DOHH2 (cell line): Measurements from ENCODE around the gene PKP3.

Source experiments
- H3F3A ChIP-seq: fragments of 200-600 bp; sonication (generic), shearing (Covaris generic); 2 replicates; pipeline ENCODE4 v1.6.0; 2016; ENCODE audit warnings: antibody characterized with exemption, mild to moderate bottlenecking; ENCODE audit not compliant: control insufficient read depth, insufficient read depth
- H3K27ac ChIP-seq: fragments of 200-600 bp; sonication (generic); 2 replicates; pipeline ENCODE4 v1.5.1; 2014; ENCODE audit warnings: low read depth, mild to moderate bottlenecking, low read length, moderate library complexity
- H3K27me3 ChIP-seq: fragments of 200-600 bp; sonication (generic); 2 replicates; pipeline ENCODE4 v1.6.1; 2014; ENCODE audit warnings: mild to moderate bottlenecking, low read length, mixed read lengths; ENCODE audit not compliant: control insufficient read depth
- H3K36me3 ChIP-seq: fragments of 200-600 bp; sonication (generic); 2 replicates; pipeline ENCODE4 v1.6.1; 2014; ENCODE audit warnings: mild to moderate bottlenecking, low read length, moderate library complexity, mixed read lengths; ENCODE audit not compliant: control insufficient read depth
- H3K4me1 ChIP-seq: fragments of 200-600 bp; sonication (generic); 2 replicates; pipeline ENCODE4 v1.6.1; 2014; ENCODE audit warnings: mild to moderate bottlenecking, low read length, mixed read lengths; ENCODE audit not compliant: control insufficient read depth
- H3K4me2 ChIP-seq: fragments of 200-600 bp; sonication (generic); 2 replicates; pipeline ENCODE4 v1.6.0; 2014; ENCODE audit warnings: mild to moderate bottlenecking, low read length, moderate library complexity
- H3K4me3 ChIP-seq: fragments of 200-600 bp; sonication (generic); 2 replicates; pipeline ENCODE4 v1.5.1; 2014; ENCODE audit warnings: mild to moderate bottlenecking, low read length, mixed read lengths
- H3K79me2 ChIP-seq: fragments of 200-600 bp; sonication (generic); 2 replicates; pipeline ENCODE4 v1.6.1; 2014; ENCODE audit warnings: mild to moderate bottlenecking, low read length, mixed read lengths; ENCODE audit not compliant: control insufficient read depth
- H3K9me2 ChIP-seq: fragments of 200-600 bp; sonication (generic); replicated peaks from 2 replicates; pipeline ENCODE4 v1.6.1; 2014; ENCODE audit warnings: mild to moderate bottlenecking, low read length, mixed read lengths; ENCODE audit not compliant: control insufficient read depth
- H3K9me3 ChIP-seq: fragments of 200-600 bp; sonication (generic); 2 replicates; pipeline ENCODE4 v1.6.1; 2014; ENCODE audit warnings: antibody characterized with exemption, low read length, mixed read lengths; ENCODE audit not compliant: control insufficient read depth, insufficient read depth
- H4K20me1 ChIP-seq: fragments of 200-600 bp; sonication (generic); 2 replicates; pipeline ENCODE4 v1.6.0; 2014; ENCODE audit warnings: low read depth, mild to moderate bottlenecking, antibody characterized with exemption, low read length, moderate library complexity; ENCODE audit not compliant: control insufficient read depth, insufficient read depth
- CTCF ChIP-seq: fragments of 200-600 bp; sonication (generic); IDR thresholded peaks from one replicate; pipeline ENCODE4 v1.5.1; 2014; ENCODE audit warnings: antibody characterized with exemption, mild to moderate bottlenecking, low read depth, low read length; ENCODE audit not compliant: poor library complexity, severe bottlenecking
- EZH2phosphoT487 ChIP-seq: fragments of 200-600 bp; sonication (generic); IDR thresholded peaks from 2 replicates; pipeline ENCODE4 v1.6.1; 2017; ENCODE audit warnings: borderline replicate concordance, mild to moderate bottlenecking, antibody characterized with exemption, low read length, moderate library complexity, mixed read lengths

The PKP3 gene

GRCh38 chr11:445765-446588 is 52.0 kb downstream of the PKP3 start:
- no peak for TF ChIP-seq EZH2phosphoT487
- TF ChIP-seq CTCF: no peak
- Histone ChIP-seq H3K4me1 (peaks cover 30% of the 10 kb centered on the region), H4K20me1 (no peaks in the 10 kb centered on the region), H3K4me3 (no peak overlapping the region), H3K27ac (no peak overlapping the region), H3K9me3 (no peaks in the 10 kb centered on the region), H3K79me2 (peaks cover 16% of the 10 kb centered on the region), H3K4me2 (no peak overlapping the region), H3K36me3 (no peaks in the 10 kb centered on the region), H3K9me2 (no peaks in the 10 kb centered on the region), H3F3A (peaks cover 15% of the 10 kb centered on the region), H3K27me3 (no peaks in the 10 kb centered on the region; the same call in 1 of the 2 replicates)

- no peaks in the 10 kb centered on the region for H3K9me2 ChIP-seq
- peaks cover 25% of the 10 kb centered on the region for H3K79me2 ChIP-seq
- H3K4me2 ChIP-seq: no peak overlapping the region
- no peaks in the 10 kb centered on the region; the same call in 1 of the 2 replicates for H3K27me3 ChIP-seq
- H3K4me3 ChIP-seq: no peak overlapping the region
- peaks cover 31% of the 10 kb centered on the region for H3K4me1 ChIP-seq
- no peak for TF ChIP-seq CTCF
- TF ChIP-seq EZH2phosphoT487: no peak
- no peak overlapping the region for H3K27ac ChIP-seq
- peaks cover 15% of the 10 kb centered on the region for H3F3A ChIP-seq
- H3K36me3 ChIP-seq: peaks cover under 1% of the 10 kb centered on the region
- H4K20me1 ChIP-seq: peaks cover 6% of the 10 kb centered on the region; the same call in 1 of the 2 replicates
- H3K9me3 ChIP-seq: no peaks in the 10 kb centered on the region
Measured at GRCh38 chr11:446891-447290, 52.9 kb downstream of the PKP3 start.

GRCh38 chr11:447923-448731 is 54.1 kb downstream of the PKP3 start:
- Histone ChIP-seq H3K36me3 (peaks cover 7% of the 10 kb centered on the region), H4K20me1 (peaks cover 6% of the 10 kb centered on the region; the same call in 1 of the 2 replicates), H3K79me2 (peaks cover 36% of the 10 kb centered on the region), H3K4me2 (peak overlapping the region; percentile 90), H3F3A (peaks cover 15% of the 10 kb centered on the region), H3K27me3 (no peaks in the 10 kb centered on the region; the same call in 1 of the 2 replicates), H3K27ac (peak overlapping the region; percentile 73), H3K4me3 (peak overlapping the region; percentile 91), H3K9me2 (no peaks in the 10 kb centered on the region), H3K9me3 (no peaks in the 10 kb centered on the region), H3K4me1 (peaks cover 36% of the 10 kb centered on the region)
- TF ChIP-seq CTCF (peak; percentile 96), EZH2phosphoT487 (no peak)
